Measurements from ENCODE around the gene GALNT10.

GRCh38 chr5:154293219-154293618, 102.7 kb downstream of the GALNT10 start:
- no peak for TF ChIP-seq ZNF24 (IDR thresholded peaks at IDR 0.05)
- no peak for TF ChIP-seq HNRNPL (IDR thresholded peaks at IDR 0.05; ENCODE audit: low read depth, low read length)

Data from K562 (cell line).